GM21723 (cell line): ENCODE data around the gene CLMP.

Experiments used
- ATAC-seq: cut with Tn5 transposase; IDR thresholded peaks from one replicate; pipeline ENCODE4 v1.9.1; 2021; ENCODE audit warnings: mild to moderate bottlenecking, moderate library complexity; ENCODE audit not compliant: unreplicated experiment

The CLMP gene

DNA sequence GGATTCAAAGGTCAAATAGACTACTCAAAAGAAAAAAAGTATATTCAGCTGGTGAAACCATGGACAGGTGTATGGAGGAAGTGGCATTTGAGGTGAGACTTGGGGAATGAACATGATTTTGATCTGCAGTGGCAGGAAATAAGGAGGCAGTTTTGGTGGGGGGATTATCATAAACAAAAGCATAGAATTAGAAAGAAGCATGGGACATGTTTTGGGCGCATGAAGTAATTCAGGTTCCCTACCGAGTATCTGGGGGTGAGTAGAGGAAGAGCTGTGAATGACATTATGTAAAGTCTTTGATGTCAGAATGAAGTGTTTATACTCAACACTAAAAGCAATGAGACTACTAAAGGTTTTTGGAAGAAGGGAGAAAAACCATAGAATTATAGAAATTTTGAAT lies 3.1 kb downstream of the CLMP start:
- ATAC-seq, result no peak

- ATAC-seq, result no peak
Observed at GRCh38 chr11:123190518-123190917, 4.5 kb downstream of the CLMP start.

DNA sequence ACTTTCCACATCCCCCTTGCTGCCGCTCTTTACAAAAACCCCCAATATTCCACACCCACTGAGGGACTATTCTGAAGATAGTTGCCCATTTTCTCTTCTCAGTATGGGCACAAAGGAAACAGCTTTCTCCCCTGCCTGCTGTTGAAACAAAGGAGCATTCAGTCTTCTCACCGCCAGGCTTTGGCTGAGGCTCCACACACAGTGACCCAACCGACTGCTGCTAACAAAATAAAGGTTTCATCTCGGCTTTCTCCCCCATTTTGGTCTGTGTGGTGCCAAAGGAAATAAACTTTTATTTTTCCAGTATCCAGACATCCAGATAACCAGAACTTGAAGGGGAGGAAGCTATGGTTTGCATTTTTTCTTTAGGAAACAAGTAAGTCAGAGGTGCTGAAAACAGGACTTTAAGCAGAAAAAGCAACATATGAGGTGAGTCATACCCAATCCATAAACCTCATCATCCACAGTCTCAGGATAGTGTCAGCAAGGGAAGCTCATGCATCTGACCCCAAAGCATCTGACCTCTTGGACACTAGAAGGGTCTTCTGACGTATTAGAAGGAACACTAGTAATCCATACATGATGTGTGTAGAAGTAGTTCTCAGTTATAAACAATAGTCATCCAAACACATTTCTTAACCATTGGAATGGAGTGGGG lies 6.4 kb downstream of the CLMP start:
- ATAC-seq, result no peak

GRCh38 chr11:123187665-123188507 lies 7.2 kb downstream of the CLMP start:
- ATAC-seq, result no peak

- ATAC-seq, result no peak
Observed at GRCh38 chr11:123187248-123187647, 7.8 kb downstream of the CLMP start.

- ATAC-seq, result no peak
Observed at GRCh38 chr11:123186286-123186685, 8.8 kb downstream of the CLMP start.

- no peak for ATAC-seq
Observed at GRCh38 chr11:123185326-123185725, 9.7 kb downstream of the CLMP start.

- ATAC-seq, result no peak
Observed at GRCh38 chr11:123184531-123184930, 10.5 kb downstream of the CLMP start.

DNA sequence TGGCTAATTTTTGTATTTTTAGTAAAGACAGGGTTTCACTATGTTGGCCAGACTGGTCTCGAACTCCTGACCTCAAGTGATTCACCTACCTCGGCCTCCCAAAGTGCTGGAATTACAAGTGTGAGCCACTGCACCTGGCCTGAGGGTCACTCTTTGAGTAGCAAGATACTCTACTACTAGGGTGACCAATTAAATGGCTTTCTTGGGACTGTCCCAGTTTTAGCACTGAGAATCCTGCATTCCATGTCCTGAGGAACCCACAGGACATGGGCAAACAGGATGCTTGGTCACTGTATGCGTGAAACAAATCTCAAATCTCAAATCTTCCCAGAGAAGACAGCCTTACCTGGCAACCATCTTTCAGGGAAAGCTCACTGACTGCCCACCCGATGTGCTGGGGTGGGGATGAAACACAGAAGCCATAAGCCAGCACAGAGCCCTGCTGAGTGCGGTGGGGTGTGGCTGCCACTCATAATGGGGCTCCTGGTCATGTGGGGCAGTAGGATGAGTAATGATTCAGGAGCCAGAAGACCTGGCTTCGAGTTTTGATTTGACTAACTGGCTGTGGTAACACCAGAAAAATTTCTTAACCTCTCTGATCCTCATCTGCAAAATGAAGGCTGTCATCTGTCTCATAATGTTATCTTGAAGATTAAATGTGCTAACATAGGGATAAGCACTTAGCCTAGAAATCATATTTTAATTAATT lies 11.5 kb downstream of the CLMP start:
- ATAC-seq, result no peak

- no peak for ATAC-seq
Observed at GRCh38 chr11:123181767-123182500, 13.1 kb downstream of the CLMP start.

DNA sequence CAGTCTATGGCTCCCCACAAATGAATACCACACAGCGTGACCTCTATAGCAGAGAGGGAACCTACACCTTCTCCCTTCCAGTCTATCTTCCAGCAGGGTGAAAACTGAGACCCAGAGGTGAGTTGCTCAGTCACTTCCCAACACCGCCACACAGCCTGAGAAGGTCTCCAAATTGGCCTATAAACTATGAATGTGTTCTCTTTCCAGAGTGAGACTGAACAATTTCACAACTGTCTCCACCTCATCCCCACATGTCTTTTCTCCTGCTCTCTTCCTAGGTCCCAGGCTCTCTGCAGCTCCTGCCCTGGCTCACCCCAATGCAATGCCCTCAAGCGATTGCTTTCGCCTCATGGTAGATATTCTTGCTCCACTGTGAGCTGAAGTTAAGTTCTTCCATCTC lies 14.0 kb downstream of the CLMP start:
- ATAC-seq, result no peak

DNA sequence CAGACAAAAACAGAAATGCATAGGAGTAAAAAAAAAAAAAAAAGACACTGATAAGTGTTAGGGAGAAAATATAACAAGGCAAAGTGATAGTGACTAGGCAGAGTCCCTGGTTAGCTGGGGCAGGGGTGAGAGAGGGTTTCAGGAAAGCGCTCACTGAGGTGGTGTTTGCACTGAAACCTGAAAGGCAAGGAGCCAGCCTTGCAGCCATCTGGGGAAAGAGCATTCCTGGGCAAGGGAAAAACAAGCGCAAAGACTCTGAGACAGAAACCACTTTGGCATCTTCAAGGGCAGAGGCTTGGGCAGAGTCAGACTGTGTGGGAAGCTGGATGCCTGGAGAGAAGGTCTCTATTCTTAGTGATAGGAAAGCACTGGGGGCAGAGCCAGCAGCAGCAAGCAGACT lies 14.5 kb downstream of the CLMP start:
- no peak for ATAC-seq

DNA sequence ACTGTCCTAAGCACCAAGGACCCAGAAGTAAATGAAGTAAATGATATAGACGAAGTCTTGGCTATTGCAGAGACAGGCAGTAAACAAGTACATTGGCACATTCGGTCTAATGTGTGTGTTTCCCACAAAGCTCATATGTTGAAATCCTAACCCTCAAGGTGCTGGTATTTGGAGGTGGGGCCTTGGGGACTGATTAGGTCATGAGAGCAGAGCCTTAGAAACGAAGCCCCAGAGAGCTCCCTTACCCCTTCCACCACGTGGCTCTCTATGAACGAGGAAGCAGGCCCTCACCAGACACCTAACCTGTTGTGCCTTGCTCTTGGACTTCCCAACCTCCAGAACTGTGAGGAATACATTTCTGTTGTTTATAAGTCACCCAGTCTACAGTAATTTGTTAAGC lies 14.9 kb downstream of the CLMP start:
- ATAC-seq, result no peak

DNA sequence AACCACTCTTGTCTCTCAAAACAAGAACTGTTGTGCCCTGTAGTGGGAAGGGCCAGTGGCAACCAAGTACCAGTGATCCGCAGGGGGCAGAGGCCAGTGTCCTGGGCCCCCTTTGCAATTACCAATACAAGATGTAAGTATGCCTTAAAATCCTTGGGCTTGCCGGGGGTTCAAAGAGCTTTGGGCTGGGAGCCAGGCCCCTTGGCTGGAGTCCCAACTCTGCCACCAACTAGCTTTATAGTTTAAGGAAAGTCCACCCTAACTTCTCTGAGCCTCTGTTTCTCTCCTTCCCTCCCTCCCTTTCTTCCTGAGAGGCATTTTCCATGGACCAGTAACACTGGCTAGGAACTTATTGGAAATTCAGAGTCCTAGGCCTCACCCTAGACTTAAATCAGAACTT lies 15.5 kb downstream of the CLMP start:
- ATAC-seq, result no peak

GRCh38 chr11:123178186-123178585 lies 16.9 kb downstream of the CLMP start:
- ATAC-seq, result no peak

- ATAC-seq, result no peak
Observed at GRCh38 chr11:123176785-123177184, 18.3 kb downstream of the CLMP start.

DNA sequence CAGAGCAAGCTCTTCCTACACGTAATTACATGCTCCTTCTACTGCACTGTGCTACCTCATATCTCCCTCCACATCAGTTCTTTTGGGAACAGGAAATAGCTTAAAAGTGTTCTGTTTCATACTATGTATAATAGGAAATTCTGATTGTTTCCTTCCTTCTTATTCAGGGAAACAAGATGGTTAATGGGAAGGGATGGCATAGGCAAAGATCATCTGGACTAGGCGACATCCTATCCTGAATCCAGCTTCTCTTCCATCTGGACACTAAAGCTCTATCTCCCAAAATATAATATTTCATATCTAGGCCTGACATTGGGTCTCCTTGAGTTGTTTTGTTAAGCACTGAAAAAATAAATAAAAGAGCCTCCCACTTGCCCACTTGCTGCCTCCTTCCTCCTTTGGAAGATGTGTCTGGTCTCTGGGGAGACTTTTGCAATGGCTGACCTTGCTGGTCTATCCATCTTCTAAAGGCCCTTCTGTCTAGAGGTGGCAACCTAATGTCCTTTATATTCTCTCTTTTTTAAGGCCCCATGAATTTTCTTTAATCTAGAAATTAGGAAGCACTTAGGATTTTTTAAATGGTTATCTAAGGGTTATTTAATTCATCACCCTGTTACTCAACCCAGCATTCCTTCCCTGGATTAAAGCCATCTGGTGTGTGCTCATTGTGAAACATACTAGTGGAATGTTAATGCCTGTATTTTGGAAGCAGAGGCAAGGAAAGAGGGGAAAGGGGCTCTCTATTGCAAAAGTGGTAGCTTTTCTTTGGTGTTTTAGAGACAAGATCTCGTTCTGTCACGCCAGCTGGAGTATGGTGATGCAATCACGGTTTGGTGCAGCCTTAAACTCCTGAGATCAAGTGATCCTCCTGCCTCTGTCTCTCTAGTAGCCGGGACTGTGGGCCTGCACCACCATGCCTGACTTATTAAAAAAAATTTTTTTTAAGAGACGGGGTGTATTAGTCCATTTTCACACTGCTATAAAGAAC lies 20.6 kb downstream of the CLMP start:
- no peak for ATAC-seq

DNA sequence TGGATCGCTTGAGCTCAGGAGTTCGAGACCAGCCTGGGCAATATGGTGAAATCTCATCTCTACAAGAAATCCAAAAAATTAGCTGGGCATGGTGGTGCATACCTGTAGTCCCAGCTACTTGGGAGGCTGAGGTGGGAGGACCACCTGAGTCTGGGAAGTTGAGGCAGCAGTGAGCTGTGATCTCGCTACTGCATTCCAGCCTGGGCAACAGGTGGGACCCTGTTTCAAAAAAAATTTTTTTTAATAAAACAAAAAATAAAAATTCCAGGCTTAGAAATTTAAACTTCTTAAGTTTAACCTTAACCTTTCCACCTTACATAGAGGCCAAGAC lies 21.2 kb downstream of the CLMP start:
- ATAC-seq, result no peak

DNA sequence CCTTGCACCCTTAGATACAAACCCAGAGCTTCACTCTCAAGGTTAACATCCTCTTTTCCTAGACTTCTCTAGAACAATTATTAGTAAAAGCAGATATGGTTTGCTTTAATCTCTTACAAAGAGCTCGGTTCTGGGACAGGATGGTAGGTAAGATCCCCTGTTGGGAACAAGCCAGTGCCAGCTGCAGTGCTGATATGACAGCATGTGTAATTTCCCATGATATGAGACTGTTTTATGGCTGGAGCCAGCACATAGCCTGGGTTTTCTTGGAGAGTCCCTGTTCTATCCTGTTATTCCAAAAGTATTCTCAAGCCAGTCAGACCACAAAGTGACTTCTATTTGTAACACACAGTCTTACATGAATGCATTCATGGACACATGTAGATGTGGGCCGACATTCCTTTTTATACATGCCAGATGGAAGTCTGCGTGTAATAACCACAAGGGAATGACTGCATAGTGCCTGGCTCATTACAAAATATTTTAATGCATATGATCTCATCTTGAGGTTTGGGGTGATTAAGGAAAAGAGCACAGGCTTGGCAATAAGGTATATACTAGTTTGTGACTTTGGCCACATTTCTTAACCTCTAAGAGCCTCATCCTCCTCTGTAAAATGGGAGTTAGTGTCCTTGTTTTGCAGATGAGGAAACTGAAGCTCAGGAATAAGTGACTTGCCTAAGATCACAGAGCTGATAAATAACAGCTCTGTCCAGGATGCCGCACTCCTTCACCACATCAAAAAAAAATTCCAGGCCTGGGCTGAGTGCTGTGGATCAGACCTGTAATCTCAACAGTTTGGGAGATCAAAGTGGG lies 21.8 kb downstream of the CLMP start:
- no peak for ATAC-seq
